NK-92 treated with Interleukin-12 subunit alpha and Interleukin-12 subunit beta, amount 100 ng/mL, for 24 hours (cell line): ENCODE results near the gene XPO6.
"Not testable (repeated sequence)": the region's sequence is repeated elsewhere in the genome, so short reads cannot be mapped to it uniquely, and the experiment has no call there.

Source experiments
- DNase-seq: peaks from one replicate; lab custom pipeline; 2025; lab: John Stamatoyannopoulos, UW

Gene XPO6

GRCh38 chr16:28211758-28212531 is at the start of gene XPO6:
Gene XPO6 (minus strand): TSS chr16:28211965. CDS start chr16:28211368, 597 bp downstream.
- peak; percentile 97 for DNase-seq

GRCh38 chr16:28260193-28260592 is 48.4 kb upstream of the XPO6 start:
- DNase-seq: no peak

- no peak for DNase-seq
Observed at GRCh38 chr16:28259781-28260150, 48.0 kb upstream of the XPO6 start.

GRCh38 chr16:28259091-28259780 is 47.5 kb upstream of the XPO6 start:
- DNase-seq: peak; percentile 12

- DNase-seq: no peak
Observed at GRCh38 chr16:28258567-28258966, 46.8 kb upstream of the XPO6 start.

GRCh38 chr16:28257256-28257655 is 45.5 kb upstream of the XPO6 start:
- DNase-seq: no peak

- DNase-seq: no peak
Observed at GRCh38 chr16:28255838-28256237, 44.1 kb upstream of the XPO6 start.

GRCh38 chr16:28254158-28254557 is 42.4 kb upstream of the XPO6 start:
- no peak for DNase-seq

- no peak for DNase-seq
Observed at GRCh38 chr16:28250999-28251398, 39.2 kb upstream of the XPO6 start.

- DNase-seq: not testable (repeated sequence)
Observed at GRCh38 chr16:28249483-28249882, 37.7 kb upstream of the XPO6 start.

GRCh38 chr16:28241924-28242323 is 30.2 kb upstream of the XPO6 start:
- no peak for DNase-seq

GRCh38 chr16:28237754-28238357 is 26.1 kb upstream of the XPO6 start:
- no peak for DNase-seq

GRCh38 chr16:28231763-28232162 is 20.0 kb upstream of the XPO6 start:
- no peak for DNase-seq

GRCh38 chr16:28223909-28224308 is 12.1 kb upstream of the XPO6 start:
- DNase-seq: not testable (repeated sequence)

GRCh38 chr16:28219777-28220176 is 8.0 kb upstream of the XPO6 start:
- not testable (repeated sequence) for DNase-seq

- DNase-seq: no peak
Observed at GRCh38 chr16:28219282-28219681, 7.5 kb upstream of the XPO6 start.

GRCh38 chr16:28218109-28218508 is 6.3 kb upstream of the XPO6 start:
- DNase-seq: peak; percentile 29

- DNase-seq: no peak
Observed at GRCh38 chr16:28217326-28217725, 5.6 kb upstream of the XPO6 start.

GRCh38 chr16:28213396-28213795 is 1.6 kb upstream of the XPO6 start:
- DNase-seq: no peak

GRCh38 chr16:28212532-28212873 is 738 bp upstream of the XPO6 start:
- no peak for DNase-seq

- DNase-seq: peak; percentile 52
Observed at GRCh38 chr16:28210979-28211588, 681 bp downstream of the XPO6 start.

GRCh38 chr16:28210264-28210663 is 1.5 kb downstream of the XPO6 start:
- DNase-seq: no peak

- DNase-seq: no peak
Observed at GRCh38 chr16:28208824-28209223, 2.9 kb downstream of the XPO6 start.
